ENCODE results near the gene TXN. TPM values are rescaled to one million over a fixed set of nuclear protein-coding genes. Genes with fewer than 3 reads are reported as not detected.

The TXN gene
- total and polyA plus RNA-seq, 4 experiments from 2014 or later: 45.6 to 267 (median 122) TPM

DNA sequence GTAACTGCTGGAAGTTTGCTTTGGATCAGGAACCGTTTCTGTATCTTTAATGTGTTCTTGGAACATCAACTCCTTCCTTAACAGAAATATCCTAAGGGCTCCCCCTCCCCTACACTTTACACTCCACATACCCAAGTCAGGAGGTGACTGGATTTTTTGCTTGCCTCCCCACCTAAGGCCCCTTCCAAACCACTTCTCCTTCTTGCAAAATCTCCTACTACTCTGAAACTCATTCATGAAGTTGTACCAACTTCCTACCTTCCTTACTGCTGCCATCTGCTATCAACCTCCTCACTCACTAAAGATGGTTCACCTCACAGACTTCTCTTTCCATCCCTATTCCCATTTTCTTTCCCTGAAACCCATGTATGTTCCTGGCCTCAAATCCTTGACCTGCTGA is 16.1 kb downstream of the TXN start:
- ChIA-PET CTCF (ENCODE audit: partially characterized antibody) (interaction anchor here (1.2 kb wide), 1 partner anchor 20 kb away, joined by 4 read pairs; no protein-coding TSS in a partner anchor), POLR2A (ENCODE audit: partially characterized antibody) (no interaction called here)
- H3K36me3 Mint-ChIP-seq: peaks cover 16 to 17% of the 10 kb centered on the region in 2 donors
- H3K4me1 Mint-ChIP-seq: no peaks in the 10 kb centered on the region
- no peaks in the 10 kb centered on the region for H3K27me3 Mint-ChIP-seq
- no peak overlapping the region for H3K4me3 ChIP-seq (ENCODE audit: low read length in 2 of 2)
- H3K27me3 ChIP-seq (ENCODE audit: insufficient read depth, low read length): no peaks in the 10 kb centered on the region
- no peaks in the 10 kb centered on the region for H3K4me1 ChIP-seq (ENCODE audit: insufficient read depth, low read length)
- H3K27ac Mint-ChIP-seq: no peak overlapping the region
- peaks cover 6% of the 10 kb centered on the region for H3K36me3 ChIP-seq (ENCODE audit: insufficient read depth, low read length)
- no peak for DNase-seq
- no peaks in the 10 kb centered on the region for H3K9me3 ChIP-seq (ENCODE audit: control insufficient read depth in 1 of 2, low read length in 2 of 2)
- H3K4me3 Mint-ChIP-seq: no peak overlapping the region
- intact Hi-C loops (cut with micrococcal nuclease): no loop called here
- H3K9me3 Mint-ChIP-seq: peaks cover 0 to 6% (median 3%) of the 10 kb centered on the region in 8 donors
- no peak overlapping the region for H3K27ac ChIP-seq (ENCODE audit: low read depth, low read length)

DNA sequence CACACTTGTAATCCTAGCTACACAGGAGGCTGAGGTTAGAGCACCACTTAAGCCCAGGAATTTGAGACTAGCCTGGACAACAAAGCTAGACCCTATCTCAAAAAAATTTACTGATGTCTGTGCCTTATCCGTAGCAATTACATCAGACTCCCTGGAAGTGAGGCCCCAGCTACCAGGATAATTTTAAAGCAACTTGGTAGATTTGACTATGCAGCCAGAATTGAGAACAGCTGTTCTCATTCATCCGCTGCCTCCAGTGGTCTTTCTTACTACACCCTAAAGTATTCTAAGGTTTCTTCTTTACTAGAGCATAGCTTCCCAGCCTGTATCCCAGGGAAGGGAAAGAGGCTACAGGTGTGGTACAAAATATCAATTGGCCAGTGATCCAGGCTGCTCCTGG is 28.0 kb downstream of the TXN start:
- Mint-ChIP-seq H3K4me1 (no peaks in the 10 kb centered on the region), H3K36me3 (no peaks in the 10 kb centered on the region), H3K27me3 (no peaks in the 10 kb centered on the region), H3K4me3 (no peak overlapping the region), H3K27ac (no peak overlapping the region), H3K9me3 (peaks cover 0 to 3% (median 0%) of the 10 kb centered on the region in 8 donors)
- POLR2A ChIA-PET (ENCODE audit: partially characterized antibody): no interaction called here
- no peaks in the 10 kb centered on the region for H3K9me3 ChIP-seq (ENCODE audit: control insufficient read depth in 1 of 2, low read length in 2 of 2)
- H3K4me3 ChIP-seq (ENCODE audit: low read length in 2 of 2): no peak overlapping the region
- H3K27me3 ChIP-seq (ENCODE audit: insufficient read depth, low read length): no peaks in the 10 kb centered on the region
- H3K4me1 ChIP-seq (ENCODE audit: insufficient read depth, low read length): no peaks in the 10 kb centered on the region
- CTCF ChIA-PET (ENCODE audit: partially characterized antibody): interaction anchor here (0.6 to 1.9 kb wide), 3 partner anchors 10 to 45 kb away, joined by 3 to 7 read pairs (median 4); no protein-coding TSS in a partner anchor
- intact Hi-C loops (cut with micrococcal nuclease): no loop called here
- no peak for DNase-seq
- H3K27ac ChIP-seq (ENCODE audit: low read depth, low read length): no peak overlapping the region
- H3K36me3 ChIP-seq (ENCODE audit: insufficient read depth, low read length): no peaks in the 10 kb centered on the region

DNA sequence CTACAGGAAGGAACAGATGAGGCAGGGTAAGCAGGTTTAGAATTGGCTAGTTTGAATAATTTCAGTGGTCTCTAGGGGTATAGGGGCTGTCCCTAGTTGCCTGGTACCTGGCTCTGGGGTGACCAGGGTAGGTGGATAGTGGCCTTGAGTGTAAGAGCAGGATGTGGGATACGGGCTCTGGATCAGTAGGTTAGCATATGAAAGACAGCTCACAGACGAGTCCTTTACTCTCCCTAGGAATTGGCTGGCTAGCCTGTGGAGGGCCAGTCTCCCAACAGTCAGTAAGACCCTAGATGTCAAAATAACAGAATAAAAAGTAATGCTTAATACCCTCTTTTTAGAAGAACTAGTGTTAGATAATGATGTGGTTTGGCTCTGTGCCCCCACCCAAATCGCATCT is 31.7 kb downstream of the TXN start:
- H3K27ac ChIP-seq (ENCODE audit: low read depth, low read length): no peak overlapping the region
- Mint-ChIP-seq H3K9me3 (peaks cover 0 to 2% (median 0%) of the 10 kb centered on the region in 8 donors), H3K27ac (no peak overlapping the region), H3K4me3 (no peak overlapping the region), H3K36me3 (no peaks in the 10 kb centered on the region), H3K27me3 (peaks cover 0 to 5% of the 10 kb centered on the region in 2 donors), H3K4me1 (no peaks in the 10 kb centered on the region)
- no peak overlapping the region for H3K4me3 ChIP-seq (ENCODE audit: low read length in 2 of 2)
- no peak for DNase-seq
- H3K9me3 ChIP-seq (ENCODE audit: control insufficient read depth in 1 of 2, low read length in 2 of 2): no peaks in the 10 kb centered on the region
- POLR2A ChIA-PET (ENCODE audit: partially characterized antibody): no interaction called here
- H3K27me3 ChIP-seq (ENCODE audit: insufficient read depth, low read length): no peaks in the 10 kb centered on the region
- CTCF ChIA-PET (ENCODE audit: partially characterized antibody): no interaction called here
- H3K36me3 ChIP-seq (ENCODE audit: insufficient read depth, low read length): no peaks in the 10 kb centered on the region
- H3K4me1 ChIP-seq (ENCODE audit: insufficient read depth, low read length): no peaks in the 10 kb centered on the region
- intact Hi-C loops (cut with micrococcal nuclease): no loop called here

DNA sequence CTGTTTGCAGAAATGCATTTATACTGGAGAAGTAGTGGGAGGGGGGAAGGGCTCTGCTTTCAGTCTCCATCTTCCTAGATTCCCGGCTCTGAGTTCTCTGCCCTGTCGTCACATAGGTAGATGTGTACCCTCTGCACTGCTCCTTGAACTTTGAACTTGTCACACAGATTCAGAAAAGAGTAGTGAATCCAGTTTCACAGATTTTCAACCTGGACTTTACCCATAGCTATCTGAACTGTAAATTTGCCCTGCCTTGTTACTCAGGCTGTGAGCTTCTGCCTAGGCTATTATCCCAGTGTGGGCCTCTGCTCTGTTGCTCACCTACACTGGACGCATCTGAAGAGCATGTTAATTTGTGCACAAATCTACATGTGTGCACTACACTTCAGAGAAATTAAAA is 35.5 kb downstream of the TXN start:
- intact Hi-C loops (cut with micrococcal nuclease): no loop called here
- H3K4me1 ChIP-seq (ENCODE audit: insufficient read depth, low read length): no peaks in the 10 kb centered on the region
- Mint-ChIP-seq H3K36me3 (no peaks in the 10 kb centered on the region), H3K4me1 (peaks cover 2 to 4% (median 3%) of the 10 kb centered on the region in 4 donors), H3K27me3 (peaks cover 8 to 10% of the 10 kb centered on the region in 2 donors), H3K27ac (peak overlapping the region in 1 of 7 donors; percentile 10), H3K4me3 (no peak overlapping the region), H3K9me3 (peaks cover 0 to 2% (median 0%) of the 10 kb centered on the region in 8 donors)
- POLR2A ChIA-PET (ENCODE audit: partially characterized antibody): no interaction called here
- H3K36me3 ChIP-seq (ENCODE audit: insufficient read depth, low read length): no peaks in the 10 kb centered on the region
- peaks cover 4% of the 10 kb centered on the region for H3K27me3 ChIP-seq (ENCODE audit: insufficient read depth, low read length)
- CTCF ChIA-PET (ENCODE audit: partially characterized antibody): interaction anchor here (0.7 to 7.5 kb wide), 6 partner anchors 12 to 503 kb away, joined by 3 to 58 read pairs (median 11); partner anchors contain the start of gene C9orf152
- no peak overlapping the region for H3K27ac ChIP-seq (ENCODE audit: low read depth, low read length)
- H3K9me3 ChIP-seq (ENCODE audit: control insufficient read depth in 1 of 2, low read length in 2 of 2): no peaks in the 10 kb centered on the region
- no peak overlapping the region for H3K4me3 ChIP-seq (ENCODE audit: low read length in 2 of 2)
- DNase-seq: no peak

DNA sequence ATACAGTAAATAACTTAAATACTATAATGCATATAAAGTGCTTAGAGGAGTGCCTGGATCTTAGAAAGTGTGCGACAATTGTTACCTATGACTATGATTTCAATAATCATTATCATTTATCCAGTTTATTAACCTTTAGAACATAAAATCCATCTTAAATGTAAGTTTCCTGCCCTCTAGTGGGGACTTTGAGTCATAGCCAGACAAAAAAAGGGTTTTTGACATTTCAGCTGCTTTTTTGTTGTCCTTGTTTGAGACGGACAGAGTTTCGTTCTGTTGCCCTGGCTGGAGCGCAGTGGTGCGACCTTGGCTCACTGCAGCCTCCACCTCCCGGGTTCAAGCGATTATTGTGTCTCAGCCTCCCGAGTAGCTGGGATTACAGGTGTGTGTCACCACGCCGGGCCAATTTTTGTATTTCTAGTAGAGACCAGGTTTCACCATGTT is 38.6 kb downstream of the TXN start:
- Histone ChIP-seq H3K36me3 (ENCODE audit: insufficient read depth, low read length) (no peaks in the 10 kb centered on the region), H3K4me1 (ENCODE audit: insufficient read depth, low read length) (no peaks in the 10 kb centered on the region), H3K27ac (ENCODE audit: low read depth, low read length) (no peak overlapping the region), H3K9me3 (ENCODE audit: control insufficient read depth in 1 of 2, low read length in 2 of 2) (no peaks in the 10 kb centered on the region), H3K4me3 (ENCODE audit: low read length in 2 of 2) (no peak overlapping the region), H3K27me3 (ENCODE audit: insufficient read depth, low read length) (peaks cover 4% of the 10 kb centered on the region)
- peak in 4 of 5 donors; percentile 10 to 19 (median 12) for DNase-seq
- Mint-ChIP-seq H3K9me3 (no peaks in the 10 kb centered on the region), H3K27me3 (peaks cover 10 to 12% of the 10 kb centered on the region in 2 donors), H3K4me3 (no peak overlapping the region), H3K36me3 (no peaks in the 10 kb centered on the region), H3K4me1 (peaks cover 2 to 4% (median 3%) of the 10 kb centered on the region in 4 donors), H3K27ac (peak overlapping the region in 1 of 7 donors; percentile 15)
- ChIA-PET CTCF (ENCODE audit: partially characterized antibody) (interaction anchor here (1.1 to 7.5 kb wide), 8 partner anchors 8 to 335 kb away, joined by 3 to 58 read pairs (median 12); partner anchors contain the start of gene C9orf152), POLR2A (ENCODE audit: partially characterized antibody) (no interaction called here)
- intact Hi-C loops (cut with micrococcal nuclease): loop anchor here (1.0 kb wide), 3 partner anchors 34 to 314 kb away; no protein-coding TSS in a partner anchor

DNA sequence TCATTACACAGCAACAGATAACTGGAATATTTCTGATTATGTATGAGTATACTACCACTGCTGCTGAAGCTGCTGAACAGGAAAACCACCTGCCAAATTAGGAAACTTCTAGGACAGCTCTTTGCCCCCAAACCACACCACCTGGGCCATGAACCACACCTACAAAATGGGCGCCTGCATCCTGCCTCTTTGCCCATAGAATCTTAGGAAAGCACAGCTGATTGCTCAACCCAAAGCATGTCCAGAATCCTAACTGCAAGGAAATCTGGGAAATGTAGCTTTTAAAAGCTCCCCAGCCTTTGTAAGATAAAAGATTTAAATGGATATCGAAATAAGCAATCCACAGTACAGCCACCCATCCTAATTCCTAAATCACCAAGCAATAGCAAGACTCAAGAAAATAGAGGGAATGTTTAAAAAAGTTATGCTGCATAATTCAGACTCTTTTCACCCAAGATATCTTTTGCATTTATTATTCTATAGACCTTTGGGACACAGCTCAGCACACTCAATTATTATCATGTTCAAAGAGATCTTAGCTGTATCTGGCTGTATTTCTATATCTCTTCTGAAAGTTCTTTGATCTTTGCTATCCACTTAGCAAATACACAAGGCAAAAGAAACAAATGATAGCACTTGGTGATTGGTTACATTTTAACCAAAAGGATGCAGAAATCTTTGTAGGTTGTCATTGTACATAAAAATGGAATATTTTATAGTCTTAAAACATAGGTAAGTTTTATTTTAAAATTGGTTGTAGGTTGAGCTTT is 41.5 kb downstream of the TXN start:
- Mint-ChIP-seq H3K4me1 (peaks cover 2 to 4% (median 3%) of the 10 kb centered on the region in 4 donors), H3K4me3 (no peak overlapping the region), H3K27me3 (peaks cover 5 to 12% of the 10 kb centered on the region in 2 donors), H3K9me3 (peaks cover 0 to 8% (median under 1%) of the 10 kb centered on the region in 8 donors), H3K27ac (no peak overlapping the region), H3K36me3 (peaks cover 0 to 3% of the 10 kb centered on the region in 2 donors)
- CTCF ChIA-PET (ENCODE audit: partially characterized antibody): interaction anchor here (0.9 to 7.5 kb wide), 6 partner anchors 11 to 640 kb away, joined by 3 to 58 read pairs (median 4); no protein-coding TSS in a partner anchor
- no peak overlapping the region for H3K4me3 ChIP-seq (ENCODE audit: low read length in 2 of 2)
- intact Hi-C loops (cut with micrococcal nuclease): no loop called here
- H3K9me3 ChIP-seq (ENCODE audit: control insufficient read depth in 1 of 2, low read length in 2 of 2): no peaks in the 10 kb centered on the region
- no peaks in the 10 kb centered on the region for H3K4me1 ChIP-seq (ENCODE audit: insufficient read depth, low read length)
- no peaks in the 10 kb centered on the region for H3K36me3 ChIP-seq (ENCODE audit: insufficient read depth, low read length)
- H3K27me3 ChIP-seq (ENCODE audit: insufficient read depth, low read length): peaks cover 4% of the 10 kb centered on the region
- H3K27ac ChIP-seq (ENCODE audit: low read depth, low read length): no peak overlapping the region
- POLR2A ChIA-PET (ENCODE audit: partially characterized antibody): no interaction called here
- DNase-seq: no peak

DNA sequence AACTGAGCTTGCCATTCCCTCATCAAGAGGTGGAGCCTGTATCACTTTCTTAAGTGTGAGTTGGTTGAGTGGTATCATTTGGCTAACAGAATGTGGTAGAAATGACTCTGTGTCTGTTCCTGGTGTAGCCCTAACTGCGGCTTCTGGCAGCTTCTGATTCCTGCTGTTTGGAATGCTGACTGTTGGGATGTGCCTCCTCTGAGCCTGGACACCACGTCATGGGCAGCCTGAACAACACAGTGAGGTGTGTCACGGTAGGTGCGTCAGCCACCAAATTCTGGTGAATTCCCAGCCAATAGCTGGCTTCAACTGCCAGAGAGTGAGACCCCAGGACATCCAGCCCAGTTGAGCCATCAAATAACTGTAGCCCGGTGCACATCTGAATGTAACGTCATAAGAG is 42.2 kb downstream of the TXN start:
- Histone ChIP-seq H3K9me3 (ENCODE audit: control insufficient read depth in 1 of 2, low read length in 2 of 2) (no peaks in the 10 kb centered on the region), H3K36me3 (ENCODE audit: insufficient read depth, low read length) (no peaks in the 10 kb centered on the region), H3K4me3 (ENCODE audit: low read length in 2 of 2) (no peak overlapping the region), H3K27me3 (ENCODE audit: insufficient read depth, low read length) (peaks cover 4% of the 10 kb centered on the region), H3K27ac (ENCODE audit: low read depth, low read length) (no peak overlapping the region), H3K4me1 (ENCODE audit: insufficient read depth, low read length) (no peaks in the 10 kb centered on the region)
- ChIA-PET POLR2A (ENCODE audit: partially characterized antibody) (no interaction called here), CTCF (ENCODE audit: partially characterized antibody) (interaction anchor here (0.9 to 7.5 kb wide), 3 partner anchors 29 to 311 kb away, joined by 3 to 58 read pairs (median 4); no protein-coding TSS in a partner anchor)
- no peak overlapping the region for H3K27ac Mint-ChIP-seq
- intact Hi-C loops (cut with micrococcal nuclease): no loop called here
- H3K4me1 Mint-ChIP-seq: peaks cover 2 to 4% (median 3%) of the 10 kb centered on the region in 4 donors
- H3K27me3 Mint-ChIP-seq: peaks cover 6 to 8% of the 10 kb centered on the region in 2 donors
- no peak overlapping the region for H3K4me3 Mint-ChIP-seq
- DNase-seq: no peak
- H3K36me3 Mint-ChIP-seq: peaks cover 0 to 3% of the 10 kb centered on the region in 2 donors
- peaks cover 0 to 8% (median under 1%) of the 10 kb centered on the region in 8 donors for H3K9me3 Mint-ChIP-seq
